ENCODE data around the gene MBNL1.

GRCh38 chr3:152236716-152237115 is 32.0 kb upstream of the MBNL1 start:
- TF ChIP-seq, protein P1, sequence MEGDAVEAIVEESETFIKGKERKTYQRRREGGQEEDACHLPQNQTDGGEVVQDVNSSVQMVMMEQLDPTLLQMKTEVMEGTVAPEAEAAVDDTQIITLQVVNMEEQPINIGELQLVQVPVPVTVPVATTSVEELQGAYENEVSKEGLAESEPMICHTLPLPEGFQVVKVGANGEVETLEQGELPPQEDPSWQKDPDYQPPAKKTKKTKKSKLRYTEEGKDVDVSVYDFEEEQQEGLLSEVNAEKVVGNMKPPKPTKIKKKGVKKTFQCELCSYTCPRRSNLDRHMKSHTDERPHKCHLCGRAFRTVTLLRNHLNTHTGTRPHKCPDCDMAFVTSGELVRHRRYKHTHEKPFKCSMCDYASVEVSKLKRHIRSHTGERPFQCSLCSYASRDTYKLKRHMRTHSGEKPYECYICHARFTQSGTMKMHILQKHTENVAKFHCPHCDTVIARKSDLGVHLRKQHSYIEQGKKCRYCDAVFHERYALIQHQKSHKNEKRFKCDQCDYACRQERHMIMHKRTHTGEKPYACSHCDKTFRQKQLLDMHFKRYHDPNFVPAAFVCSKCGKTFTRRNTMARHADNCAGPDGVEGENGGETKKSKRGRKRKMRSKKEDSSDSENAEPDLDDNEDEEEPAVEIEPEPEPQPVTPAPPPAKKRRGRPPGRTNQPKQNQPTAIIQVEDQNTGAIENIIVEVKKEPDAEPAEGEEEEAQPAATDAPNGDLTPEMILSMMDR (conservative IDR thresholded peaks at IDR 0.05 in 1 of 2, IDR thresholded peaks at IDR 0.05 in 1 of 2; ENCODE audit: extremely low read depth in 1 of 2, insufficient read depth in 1 of 2, low read depth in 1 of 2, low read length in 2 of 2) = no peak
- TF ChIP-seq EZH2 (IDR thresholded peaks at IDR 0.05; ENCODE audit: borderline replicate concordance, low read length) = no peak

Data from mammary epithelial cell (primary cell).